ENCODE results near the gene CRHR1.

The CRHR1 gene

DNA sequence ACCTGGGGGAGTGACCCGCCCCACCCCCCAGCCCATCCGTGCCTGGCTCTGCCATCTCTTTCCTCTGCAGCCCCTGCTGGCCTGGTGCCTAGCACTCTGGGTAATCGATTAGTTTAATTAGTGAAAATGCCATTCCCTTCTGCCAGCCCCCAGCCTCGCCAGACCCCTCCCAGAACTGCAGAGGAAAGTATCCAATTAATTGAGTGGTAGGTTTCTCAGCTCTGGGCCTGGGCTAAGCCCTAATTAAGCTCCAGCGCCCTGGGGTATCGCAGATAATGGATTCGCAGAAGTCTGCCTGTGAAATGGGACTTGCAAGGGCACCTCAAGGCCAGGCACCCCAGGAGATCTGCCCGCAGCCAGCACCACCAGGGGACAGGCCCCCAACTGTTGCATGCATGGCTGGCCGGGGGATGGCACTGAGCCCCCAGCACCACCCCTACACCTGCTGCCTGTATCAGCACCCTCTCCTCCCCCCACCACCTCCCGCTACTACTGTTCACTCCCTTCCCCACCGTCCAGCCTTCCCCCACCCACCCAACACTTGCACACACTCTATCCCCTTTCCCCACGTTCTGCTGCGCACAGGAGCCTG, 40.9 kb downstream of the CRHR1 start:
- DNase-seq, result no peak

DNA sequence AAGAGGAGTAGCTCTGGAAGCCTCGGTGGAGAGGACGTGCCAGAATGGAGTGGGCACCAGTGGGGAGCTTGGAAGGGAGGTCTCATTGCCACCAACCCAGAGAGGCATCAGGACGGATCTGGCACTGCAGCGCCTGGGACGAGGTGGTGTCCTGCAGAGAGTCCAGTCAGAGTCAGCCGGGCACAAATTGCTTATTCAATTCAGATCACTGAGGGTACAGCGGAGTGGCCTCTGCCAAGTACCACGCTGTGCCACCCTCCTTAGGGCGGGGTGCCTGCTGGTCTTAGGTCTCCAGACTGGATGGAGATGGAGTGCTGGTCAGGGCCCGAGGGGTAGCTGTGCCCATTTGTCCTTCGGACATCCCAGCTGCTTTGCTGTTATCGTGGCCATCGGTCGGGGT, 41.7 kb downstream of the CRHR1 start:
- no peak for DNase-seq

DNA sequence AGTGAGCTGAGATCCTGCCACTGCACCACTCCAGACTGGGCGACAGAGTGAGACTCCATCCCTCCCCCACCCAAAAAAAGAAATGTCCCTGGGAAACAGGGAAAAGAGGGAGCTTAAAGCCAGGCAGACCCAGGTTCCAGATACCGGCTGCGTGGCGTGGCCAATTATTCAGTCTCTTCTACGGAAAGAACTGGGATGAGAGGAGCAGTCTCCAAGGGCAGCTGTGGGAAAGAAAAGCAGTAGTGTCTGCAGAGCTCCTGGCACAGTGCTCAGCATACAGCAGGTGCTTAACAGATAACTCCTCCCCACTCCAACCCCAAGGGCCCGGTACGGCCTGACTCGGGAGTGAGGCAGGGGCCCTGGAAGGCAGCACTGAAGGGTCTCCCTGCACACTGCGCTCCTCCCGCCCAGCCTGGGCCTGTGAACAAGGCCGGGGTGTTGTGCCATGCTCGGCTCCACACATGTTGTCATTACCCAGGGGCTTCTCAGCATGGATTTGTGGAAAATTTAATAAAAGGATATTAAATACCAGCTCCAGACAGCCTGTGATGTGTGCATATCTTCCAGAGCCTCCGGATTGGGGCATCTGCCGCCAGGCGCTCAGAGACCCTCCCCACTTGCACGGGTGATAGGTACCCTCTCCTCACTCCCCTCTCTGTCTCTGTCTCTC, 42.9 kb downstream of the CRHR1 start:
- no peak for DNase-seq

DNA sequence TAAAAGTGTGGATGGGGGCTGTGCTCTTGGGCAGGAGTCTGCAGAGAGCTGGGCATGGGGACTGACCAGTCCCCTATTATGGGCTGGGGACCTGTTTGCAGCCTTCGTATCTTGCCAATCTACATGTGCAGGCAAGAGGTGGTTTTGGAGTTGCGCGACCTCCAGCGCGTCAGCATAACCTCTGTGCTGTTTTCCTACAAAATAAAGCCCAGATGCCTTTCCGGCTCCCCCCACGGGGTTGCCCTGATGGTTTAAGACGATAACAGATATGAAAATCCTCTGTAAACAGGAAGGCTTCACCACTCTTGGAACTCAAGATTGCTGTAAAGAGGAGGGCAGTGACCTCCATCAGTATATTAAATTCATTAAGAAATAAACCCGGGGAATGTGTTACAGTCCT, 44.1 kb downstream of the CRHR1 start:
- DNase-seq, result no peak

DNA sequence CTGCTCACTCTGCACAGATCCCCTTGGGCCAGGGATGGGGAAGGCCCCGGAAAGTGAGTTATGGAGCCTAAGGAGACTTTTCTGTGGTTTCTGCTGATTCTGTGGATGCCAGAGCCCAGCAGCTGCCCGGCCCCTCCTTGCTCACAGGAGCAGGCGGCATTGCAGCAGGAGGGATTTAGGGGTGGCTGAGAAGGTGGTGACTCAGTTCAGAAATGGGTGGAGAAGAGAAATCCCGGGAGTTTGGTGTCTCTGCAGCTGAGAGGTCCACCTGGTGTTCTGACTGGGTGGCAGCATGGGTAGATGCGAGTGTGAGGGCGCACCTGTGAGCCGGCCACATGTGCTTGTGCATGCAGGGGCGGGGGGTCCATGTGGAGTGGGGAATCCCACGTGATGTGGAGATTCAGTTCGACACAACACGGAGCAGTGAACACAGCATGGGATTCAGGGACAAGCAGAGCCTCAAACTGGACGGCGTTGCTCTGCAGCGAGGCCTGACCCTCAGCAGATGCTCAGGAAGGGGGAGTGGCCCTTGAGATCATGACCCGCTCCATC, 44.5 kb downstream of the CRHR1 start:
- DNase-seq, result no peak

DNA sequence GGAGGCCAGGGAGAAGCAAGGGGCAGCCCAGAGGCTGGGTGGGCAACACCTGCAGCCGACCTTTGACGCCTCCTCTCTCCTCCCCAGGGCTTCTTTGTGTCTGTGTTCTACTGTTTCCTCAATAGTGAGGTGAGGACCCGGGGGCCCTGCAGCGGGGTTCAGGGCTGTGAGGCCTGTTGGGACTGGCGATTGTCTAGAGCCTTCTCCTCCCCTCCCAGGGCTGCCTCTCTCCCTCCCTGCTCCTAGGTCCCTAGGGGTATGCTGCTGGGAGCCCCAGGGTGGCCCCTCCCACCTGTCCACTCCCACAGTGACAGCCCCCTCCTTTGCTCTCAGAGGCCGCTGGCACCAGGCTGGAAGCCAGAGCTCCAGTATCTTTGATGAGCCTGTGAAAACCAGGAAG, 49.8 kb downstream of the CRHR1 start:
- no peak for DNase-seq

DNA sequence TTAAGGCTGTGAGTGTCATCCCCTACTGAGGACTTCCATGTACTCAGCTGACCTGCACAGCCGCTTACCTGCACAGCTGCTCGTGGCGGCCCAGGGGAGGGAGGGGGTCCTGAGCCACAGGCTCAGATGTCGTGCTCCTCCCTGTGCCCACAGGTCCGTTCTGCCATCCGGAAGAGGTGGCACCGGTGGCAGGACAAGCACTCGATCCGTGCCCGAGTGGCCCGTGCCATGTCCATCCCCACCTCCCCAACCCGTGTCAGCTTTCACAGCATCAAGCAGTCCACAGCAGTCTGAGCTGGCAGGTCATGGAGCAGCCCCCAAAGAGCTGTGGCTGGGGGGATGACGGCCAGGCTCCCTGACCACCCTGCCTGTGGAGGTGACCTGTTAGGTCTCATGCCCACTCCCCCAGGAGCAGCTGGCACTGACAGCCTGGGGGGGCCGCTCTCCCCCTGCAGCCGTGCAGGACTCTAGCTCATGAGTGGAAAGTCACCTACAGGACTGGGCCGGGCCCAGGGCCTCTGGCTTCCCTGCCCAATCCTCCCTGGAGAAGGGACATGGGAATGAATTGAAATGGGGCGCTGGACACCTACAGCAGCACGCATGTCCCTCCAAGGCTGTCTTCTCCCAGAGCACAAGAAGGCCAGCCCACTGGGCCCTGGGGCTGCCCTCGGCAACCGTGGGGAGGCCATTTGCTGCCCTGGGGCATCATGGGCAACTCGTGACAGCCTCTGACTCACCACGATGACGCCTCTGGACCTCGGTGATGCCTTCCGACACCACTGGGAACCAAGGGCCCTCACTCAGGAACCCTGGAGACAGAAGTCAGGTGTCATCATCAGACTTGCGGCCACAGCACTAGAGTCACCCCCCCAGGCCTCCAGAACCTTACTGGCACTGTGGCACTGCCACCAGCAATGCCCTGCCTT, 50.6 kb downstream of the CRHR1 start:
- no peak for DNase-seq

DNA sequence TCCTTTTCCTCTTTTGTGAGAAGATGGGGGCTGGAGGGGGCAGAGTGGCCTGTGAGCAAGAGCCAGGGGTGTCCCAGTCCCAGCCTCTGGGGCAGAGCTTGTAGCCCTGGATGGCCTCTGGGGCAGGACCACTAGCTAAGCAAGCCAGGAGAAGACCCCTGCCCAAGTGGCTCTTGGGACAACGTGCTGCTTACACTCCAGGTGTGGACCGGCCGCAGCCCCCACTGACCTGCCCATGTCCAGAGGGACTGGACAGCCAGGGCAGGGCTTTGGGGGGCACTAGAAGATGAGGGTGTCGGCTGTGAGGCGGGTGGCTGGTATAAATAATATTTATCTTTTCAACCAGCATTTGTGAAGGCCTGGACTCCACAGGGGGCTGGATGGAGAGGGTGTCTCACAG, 51.4 kb downstream of the CRHR1 start:
- no peak for DNase-seq

DNA sequence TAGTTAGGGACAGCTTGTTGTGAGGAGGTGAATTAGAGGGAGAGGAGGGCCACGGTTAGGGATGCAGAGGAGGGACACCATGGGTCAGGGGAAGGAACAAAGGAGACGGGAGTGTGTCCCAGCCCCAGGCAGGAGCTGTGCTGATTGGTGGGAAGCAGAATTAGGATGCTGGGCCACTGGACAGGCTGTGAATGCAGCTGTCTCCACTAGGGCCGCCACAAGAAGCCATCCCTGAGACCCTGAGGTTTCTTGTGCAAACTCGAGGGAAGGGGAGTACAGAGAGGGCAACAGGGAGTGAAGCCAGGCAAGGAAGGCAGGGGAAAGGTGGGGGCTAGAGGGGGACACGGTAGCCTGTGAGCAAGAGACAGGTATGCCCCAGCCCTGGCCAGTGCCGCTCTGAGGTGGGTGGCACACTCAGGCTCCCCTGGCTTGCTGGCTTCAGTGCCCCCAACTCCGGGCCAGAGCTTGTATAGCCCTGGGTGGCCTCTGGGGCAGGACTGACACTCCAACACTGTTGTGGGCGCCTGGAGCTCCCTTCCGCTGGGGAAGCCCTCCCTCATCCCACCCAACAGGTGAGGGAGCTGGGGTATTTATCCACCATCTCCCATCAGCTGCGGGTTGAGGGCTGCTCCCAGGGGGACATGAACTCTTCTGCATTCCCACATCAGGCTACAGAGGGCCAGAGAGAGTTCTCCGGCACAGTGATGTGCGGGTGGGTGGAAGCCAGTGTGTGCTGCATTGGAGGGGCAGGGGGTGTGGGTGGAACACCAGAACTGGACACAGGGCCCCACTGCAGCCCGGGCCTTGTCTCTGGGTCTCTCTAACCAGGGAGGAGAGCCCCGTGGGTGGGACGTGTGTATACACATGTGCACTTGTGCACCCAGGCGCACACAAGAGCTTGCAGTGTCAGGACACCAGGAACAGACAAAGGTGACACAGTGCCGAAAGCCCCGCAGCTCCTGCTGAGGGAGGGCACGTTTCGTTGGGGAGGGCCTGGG, 52.2 kb downstream of the CRHR1 start:
- DNase-seq, result no peak

DNA sequence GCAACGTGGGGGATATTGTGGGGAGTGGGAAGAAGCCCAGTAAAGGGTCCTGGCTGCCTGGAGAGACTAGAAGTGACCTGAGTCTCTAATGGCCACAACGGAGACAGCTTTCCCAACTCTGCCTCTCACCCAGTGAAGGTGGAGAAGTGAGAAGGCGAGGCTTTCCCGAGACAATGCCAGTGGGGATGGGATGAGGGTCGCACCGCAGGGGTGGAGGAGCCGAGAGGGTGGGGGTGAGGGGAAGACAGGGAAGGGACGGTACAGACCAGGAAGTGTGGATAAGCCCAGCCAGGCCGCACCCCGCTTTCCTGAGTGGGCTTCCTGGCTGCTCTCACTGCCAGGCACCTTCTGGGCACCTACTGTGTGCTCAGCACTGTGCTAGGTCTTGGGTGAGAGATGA, 53.1 kb downstream of the CRHR1 start:
- DNase-seq, result no peak

DNA sequence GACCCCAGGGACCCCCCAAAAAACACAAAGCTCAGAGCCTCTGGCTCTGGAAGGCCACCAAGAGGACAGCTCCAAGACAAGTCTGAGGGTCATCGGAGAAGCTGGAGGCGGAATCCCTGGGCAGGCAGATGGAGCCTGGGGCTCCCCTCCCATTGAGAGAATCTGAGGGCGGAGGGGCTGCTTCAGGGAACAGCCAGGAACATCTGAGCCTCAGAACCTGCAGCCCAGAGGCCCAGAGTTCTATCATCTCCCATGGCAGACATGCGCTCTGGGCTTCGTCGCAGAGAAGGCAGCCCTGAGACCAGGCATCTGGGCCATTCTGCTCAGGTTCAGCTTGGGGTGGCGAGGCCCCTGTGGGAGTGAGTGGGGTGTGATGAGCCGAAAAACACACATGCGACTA, 53.5 kb downstream of the CRHR1 start:
- DNase-seq, result no peak

DNA sequence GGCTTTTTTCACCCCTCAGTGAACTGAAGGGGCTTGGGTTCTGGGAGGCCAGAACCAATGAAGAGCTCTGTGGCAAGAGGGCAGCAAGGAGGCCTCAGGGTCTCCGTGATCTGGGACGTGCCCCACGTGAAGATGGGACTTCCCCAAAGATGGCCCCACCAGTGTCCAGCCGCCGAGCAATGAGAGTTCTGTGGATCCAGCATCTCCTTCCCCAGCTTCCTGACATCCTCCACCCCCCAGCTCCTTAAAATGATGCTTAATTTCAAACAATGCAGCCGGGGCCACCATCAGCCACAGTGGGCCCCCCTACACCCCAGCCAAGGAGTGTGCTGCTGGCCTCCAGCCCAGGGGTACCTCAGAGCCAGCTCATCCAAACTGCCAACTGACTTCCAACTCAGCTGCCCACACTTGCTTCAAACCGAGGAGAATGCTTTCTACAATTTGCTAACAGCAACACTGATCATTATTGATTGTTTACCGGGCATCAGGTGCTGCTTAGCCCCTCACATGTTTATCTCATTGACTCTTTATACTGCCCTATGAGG, 54.7 kb downstream of the CRHR1 start:
- DNase-seq, result no peak

DNA sequence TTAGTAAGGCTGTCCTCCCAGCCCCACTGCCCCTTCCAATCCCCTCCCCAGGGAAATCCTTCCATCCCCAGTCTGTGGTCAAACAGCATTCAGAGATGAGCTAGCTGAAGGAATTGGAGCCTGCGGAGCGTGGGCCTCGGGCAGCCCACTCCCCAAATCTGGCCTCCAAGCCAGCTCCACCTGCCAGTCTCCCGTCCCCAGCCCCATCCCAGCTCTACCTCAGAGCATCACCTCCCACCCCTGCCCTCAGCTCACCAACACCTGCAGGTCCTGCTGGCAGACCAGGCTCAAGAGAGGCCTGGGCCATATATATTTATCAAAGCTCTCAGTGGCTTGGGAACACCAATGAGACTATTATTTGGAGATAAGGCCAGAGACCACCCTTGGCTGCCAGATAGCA, 55.3 kb downstream of the CRHR1 start:
- DNase-seq, result no peak

DNA sequence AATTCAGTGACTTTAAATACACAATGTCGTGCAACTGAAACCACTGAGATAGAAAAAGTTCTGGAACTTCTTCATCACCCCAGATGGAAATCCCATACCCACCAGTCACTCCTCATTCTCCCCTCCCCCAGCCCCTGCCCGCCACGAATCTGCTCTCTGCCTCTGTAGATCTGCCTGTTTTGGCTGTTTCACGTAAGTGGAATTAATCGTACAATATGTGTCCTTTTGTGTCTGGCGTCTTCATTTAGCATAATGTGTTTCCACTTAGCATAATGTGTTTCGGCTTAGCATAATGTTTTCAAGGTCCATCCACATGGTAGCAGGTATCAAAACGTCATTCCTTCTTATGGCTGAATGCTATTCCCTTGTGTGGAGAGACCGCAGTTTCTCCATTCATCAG, 57.1 kb downstream of the CRHR1 start:
- DNase-seq, result no peak

DNA sequence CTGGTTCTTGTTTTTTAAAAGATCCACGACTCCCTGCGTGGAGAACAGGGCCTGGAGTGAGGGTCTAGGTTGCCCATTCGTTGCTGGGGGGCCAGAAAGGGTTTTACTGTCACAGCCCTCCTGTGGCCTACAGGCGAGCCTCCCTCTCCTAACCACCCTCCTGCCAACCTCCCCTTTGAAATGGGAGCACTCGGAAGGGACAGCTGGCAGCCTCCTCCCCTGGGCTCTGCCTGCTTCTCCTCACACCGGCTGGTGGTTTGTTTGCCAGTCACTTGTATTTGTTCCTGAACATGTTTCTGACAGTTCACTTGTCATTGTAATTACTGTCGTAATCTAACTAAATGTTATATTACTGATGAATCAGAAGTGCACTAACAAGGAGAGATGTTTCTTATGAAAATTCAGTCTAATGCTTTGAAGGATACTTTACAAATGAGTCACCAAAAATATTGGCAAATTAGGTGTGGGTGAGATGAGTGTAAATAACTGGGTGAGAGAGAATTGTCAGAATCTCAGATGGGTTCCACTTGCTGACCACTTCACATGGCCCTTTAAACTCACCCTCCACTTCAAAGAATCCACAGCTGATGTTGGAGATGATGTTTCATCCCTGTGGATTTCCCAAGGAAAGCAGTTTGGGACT, 57.9 kb downstream of the CRHR1 start:
- no peak for DNase-seq

DNA sequence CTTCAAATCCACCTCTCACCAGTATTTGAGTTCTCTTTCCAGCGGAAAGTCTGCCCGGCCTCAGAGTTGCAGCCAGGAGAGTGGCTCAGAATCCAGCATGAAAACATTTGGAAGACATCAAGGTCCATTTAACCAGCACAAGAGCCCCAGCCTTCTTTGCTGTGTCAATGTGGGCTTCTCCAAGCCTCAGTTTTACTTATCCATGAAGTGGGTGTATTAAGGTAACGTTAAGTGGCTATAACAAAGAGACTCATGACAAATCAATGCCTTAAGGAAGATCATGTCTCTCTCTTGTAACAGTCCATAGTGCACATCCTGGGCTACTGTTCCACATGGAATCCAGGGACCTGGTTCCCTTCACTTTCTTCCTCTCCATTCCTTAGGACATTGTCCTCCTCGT, 59.6 kb downstream of the CRHR1 start:
- no peak for DNase-seq

DNA sequence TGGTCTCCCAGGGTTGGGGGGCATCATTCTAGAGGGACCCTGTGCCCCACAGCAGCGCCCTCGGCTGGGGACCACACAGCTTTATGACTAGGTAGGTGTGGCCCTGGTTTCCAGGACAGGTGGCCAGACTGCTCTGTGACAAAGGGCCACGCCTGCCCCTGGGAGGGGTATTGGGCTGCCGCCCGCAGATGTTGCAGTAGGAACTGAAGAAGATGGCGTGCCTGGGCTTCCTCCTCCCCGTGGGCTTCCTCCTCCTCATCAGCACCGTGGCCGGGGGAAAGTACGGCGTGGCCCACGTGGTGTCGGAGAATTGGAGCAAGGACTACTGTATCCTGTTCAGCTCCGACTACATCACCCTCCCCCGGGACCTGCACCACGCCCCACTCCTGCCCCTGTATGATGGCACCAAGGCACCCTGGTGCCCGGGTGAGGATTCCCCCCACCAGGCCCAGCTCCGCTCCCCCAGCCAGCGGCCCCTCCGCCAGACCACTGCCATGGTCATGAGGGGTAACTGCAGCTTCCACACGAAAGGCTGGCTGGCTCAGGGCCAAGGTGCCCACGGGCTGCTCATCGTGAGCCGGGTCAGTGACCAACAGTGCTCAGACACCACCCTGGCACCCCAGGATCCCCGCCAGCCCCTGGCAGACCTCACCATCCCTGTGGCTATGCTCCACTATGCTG, 60.7 kb downstream of the CRHR1 start, which contains the start of gene SPPL2C:
TSS of gene SPPL2C (plus strand) at position 187 of the 681 bp plus-strand sequence. CDS start at position 213, 26 bp downstream.
- DNase-seq, result no peak

DNA sequence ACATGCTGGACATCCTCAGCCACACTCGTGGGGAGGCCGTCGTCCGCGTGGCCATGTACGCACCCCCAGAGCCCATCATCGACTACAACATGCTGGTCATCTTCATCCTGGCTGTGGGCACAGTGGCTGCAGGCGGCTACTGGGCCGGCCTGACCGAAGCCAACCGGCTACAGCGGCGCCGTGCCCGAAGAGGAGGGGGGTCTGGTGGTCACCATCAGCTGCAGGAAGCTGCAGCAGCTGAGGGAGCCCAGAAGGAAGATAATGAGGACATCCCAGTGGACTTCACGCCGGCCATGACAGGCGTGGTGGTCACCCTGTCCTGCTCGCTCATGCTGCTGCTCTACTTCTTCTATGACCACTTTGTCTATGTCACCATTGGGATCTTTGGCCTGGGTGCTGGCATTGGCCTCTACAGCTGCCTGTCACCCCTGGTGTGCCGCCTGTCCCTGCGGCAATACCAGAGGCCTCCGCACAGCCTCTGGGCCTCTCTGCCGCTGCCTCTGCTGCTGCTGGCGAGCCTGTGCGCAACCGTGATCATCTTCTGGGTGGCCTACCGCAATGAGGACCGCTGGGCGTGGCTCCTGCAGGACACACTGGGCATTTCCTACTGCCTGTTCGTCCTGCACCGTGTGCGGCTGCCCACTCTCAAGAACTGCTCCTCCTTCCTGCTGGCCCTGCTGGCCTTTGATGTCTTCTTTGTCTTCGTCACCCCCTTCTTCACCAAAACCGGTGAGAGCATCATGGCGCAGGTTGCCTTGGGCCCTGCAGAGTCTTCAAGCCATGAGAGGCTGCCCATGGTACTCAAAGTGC, 61.5 kb downstream of the CRHR1 start:
- no peak for DNase-seq

DNA sequence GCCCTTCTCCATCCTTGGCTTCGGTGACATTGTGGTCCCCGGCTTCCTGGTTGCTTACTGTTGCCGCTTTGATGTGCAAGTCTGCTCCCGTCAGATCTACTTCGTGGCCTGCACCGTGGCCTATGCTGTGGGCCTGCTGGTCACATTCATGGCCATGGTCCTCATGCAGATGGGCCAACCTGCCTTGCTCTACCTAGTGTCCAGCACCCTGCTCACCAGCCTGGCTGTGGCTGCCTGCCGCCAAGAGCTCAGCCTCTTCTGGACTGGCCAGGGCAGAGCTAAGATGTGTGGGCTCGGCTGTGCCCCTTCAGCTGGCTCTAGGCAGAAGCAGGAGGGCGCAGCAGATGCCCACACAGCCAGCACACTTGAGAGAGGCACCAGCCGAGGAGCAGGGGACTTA, 62.1 kb downstream of the CRHR1 start:
- no peak for DNase-seq

DNA sequence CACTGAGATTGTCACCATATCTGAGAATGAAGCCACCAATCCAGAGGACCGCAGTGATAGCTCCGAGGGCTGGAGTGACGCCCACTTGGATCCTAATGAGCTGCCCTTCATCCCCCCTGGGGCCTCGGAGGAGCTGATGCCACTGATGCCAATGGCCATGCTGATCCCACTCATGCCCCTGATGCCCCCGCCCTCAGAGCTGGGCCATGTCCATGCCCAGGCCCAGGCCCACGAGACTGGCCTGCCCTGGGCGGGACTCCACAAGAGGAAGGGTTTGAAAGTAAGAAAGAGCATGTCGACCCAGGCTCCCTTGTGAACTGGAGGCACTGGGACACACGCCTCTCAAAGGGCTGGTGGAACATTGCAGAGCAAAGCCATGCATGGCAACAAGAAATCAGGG, 62.5 kb downstream of the CRHR1 start:
- DNase-seq, result no peak
